Glutamatergic neuron (in vitro differentiated cells): ENCODE data around the gene ZFAND3. TPM values are rescaled to one million over a fixed set of nuclear protein-coding genes. Genes with fewer than 3 reads are reported as not detected.

Source experiments
- DNase-seq: peaks from one replicate; pipeline ENCODE4 v3.0.0; 2022
- H3K27ac Mint-ChIP-seq: one replicate; pipeline ENCODE4 v1.8.0; 2020; ENCODE audit warnings: mild to moderate bottlenecking, mixed read lengths, inconsistent platforms; ENCODE audit not compliant: unreplicated experiment
- H3K27me3 Mint-ChIP-seq: one replicate; pipeline ENCODE4 v1.8.0; 2020; ENCODE audit warnings: mild to moderate bottlenecking, moderate library complexity, mixed read lengths, inconsistent platforms; ENCODE audit not compliant: unreplicated experiment
- H3K36me3 Mint-ChIP-seq: one replicate; pipeline ENCODE4 v1.8.0; 2020; ENCODE audit warnings: mild to moderate bottlenecking, mixed read lengths, inconsistent platforms; ENCODE audit not compliant: unreplicated experiment
- H3K4me1 Mint-ChIP-seq: one replicate; pipeline ENCODE4 v1.8.0; 2020; ENCODE audit warnings: mild to moderate bottlenecking, low read depth, mixed read lengths, inconsistent platforms; ENCODE audit not compliant: unreplicated experiment
- H3K4me3 Mint-ChIP-seq: one replicate; pipeline ENCODE4 v1.8.0; 2020; ENCODE audit warnings: mild to moderate bottlenecking, mixed read lengths, inconsistent platforms; ENCODE audit not compliant: unreplicated experiment
- H3K9me3 Mint-ChIP-seq: one replicate; pipeline ENCODE4 v1.8.0; 2020; ENCODE audit warnings: mild to moderate bottlenecking, moderate library complexity, mixed read lengths, inconsistent platforms; ENCODE audit not compliant: unreplicated experiment
- total RNA-seq: library from RNA; stranded (reverse); fragmentation: NEBNext Ultra II Directional; extraction: Animal tissue kit (Norgen Biotek cat#: 25700); gene quantifications from one replicate; pipeline ENCODE4 v1.2.1, GENCODE V29; 2021; ENCODE audit not compliant: unreplicated experiment
- TF ChIP-seq, protein P1 (sequence below): fragments of 200-600 bp; sonication (generic); IDR thresholded peaks from one replicate; pipeline ENCODE4 v1.5.0; 2021; ENCODE audit not compliant: partially characterized antibody, unreplicated experiment

The ZFAND3 gene
- total RNA-seq, 1 donor from 2014 or later: 115 TPM

DNA sequence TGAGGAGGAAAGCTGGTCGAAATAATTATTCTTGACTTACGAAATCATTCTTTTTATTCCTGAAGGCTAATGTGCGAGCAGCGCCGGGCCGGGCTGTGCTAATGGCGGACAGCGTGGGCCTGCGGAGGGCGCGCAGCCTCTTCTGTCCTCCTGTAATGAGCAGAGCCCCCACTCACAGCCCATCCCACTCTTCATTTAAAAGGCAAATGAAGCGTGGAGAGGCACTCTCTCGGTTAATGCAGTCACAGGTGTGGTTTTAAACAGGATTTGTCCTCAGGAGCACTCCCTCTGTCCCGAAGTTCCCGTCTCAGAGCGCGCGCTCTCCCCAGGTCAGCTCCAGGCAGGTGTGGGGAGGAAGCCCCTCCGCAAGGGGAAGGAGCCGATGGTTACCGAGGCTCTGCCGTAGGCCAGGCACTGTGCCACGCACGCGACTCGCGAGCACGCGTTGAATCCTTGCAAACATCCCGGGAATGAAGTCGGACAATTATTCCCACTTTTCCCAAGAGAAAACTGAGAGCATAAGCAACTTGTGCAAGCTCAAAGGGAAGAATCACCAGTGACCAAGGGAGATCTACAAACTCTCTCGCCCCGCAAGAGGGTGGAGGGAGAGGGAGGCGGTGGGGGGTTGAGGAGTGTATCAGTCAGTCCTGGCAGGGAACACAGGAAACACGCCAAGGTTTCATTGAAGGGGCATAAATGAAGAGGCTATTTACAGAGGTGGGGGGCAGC, 35.5 kb upstream of the ZFAND3 start:
- Mint-ChIP-seq H3K27me3 (peaks cover 9% of the 10 kb centered on the region), H3K4me1 (peaks cover 43% of the 10 kb centered on the region), H3K9me3 (peaks cover 7% of the 10 kb centered on the region), H3K27ac (peak overlapping the region; percentile 66), H3K4me3 (peak overlapping the region; percentile 81), H3K36me3 (no peaks in the 10 kb centered on the region)
- TF ChIP-seq, protein P1, sequence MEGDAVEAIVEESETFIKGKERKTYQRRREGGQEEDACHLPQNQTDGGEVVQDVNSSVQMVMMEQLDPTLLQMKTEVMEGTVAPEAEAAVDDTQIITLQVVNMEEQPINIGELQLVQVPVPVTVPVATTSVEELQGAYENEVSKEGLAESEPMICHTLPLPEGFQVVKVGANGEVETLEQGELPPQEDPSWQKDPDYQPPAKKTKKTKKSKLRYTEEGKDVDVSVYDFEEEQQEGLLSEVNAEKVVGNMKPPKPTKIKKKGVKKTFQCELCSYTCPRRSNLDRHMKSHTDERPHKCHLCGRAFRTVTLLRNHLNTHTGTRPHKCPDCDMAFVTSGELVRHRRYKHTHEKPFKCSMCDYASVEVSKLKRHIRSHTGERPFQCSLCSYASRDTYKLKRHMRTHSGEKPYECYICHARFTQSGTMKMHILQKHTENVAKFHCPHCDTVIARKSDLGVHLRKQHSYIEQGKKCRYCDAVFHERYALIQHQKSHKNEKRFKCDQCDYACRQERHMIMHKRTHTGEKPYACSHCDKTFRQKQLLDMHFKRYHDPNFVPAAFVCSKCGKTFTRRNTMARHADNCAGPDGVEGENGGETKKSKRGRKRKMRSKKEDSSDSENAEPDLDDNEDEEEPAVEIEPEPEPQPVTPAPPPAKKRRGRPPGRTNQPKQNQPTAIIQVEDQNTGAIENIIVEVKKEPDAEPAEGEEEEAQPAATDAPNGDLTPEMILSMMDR: no peak
- peak; percentile 47 for DNase-seq

GRCh38 chr6:37784585-37784967, 35.0 kb upstream of the ZFAND3 start:
- peak overlapping the region; percentile 81 for H3K4me3 Mint-ChIP-seq
- no peaks in the 10 kb centered on the region for H3K36me3 Mint-ChIP-seq
- no peak for DNase-seq
- peaks cover 5% of the 10 kb centered on the region for H3K9me3 Mint-ChIP-seq
- TF ChIP-seq, protein P1: no peak
- H3K27ac Mint-ChIP-seq: peak overlapping the region; percentile 66
- H3K4me1 Mint-ChIP-seq: peaks cover 41% of the 10 kb centered on the region
- peaks cover 8% of the 10 kb centered on the region for H3K27me3 Mint-ChIP-seq

- H3K4me1 Mint-ChIP-seq: peaks cover 39% of the 10 kb centered on the region
- TF ChIP-seq, protein P1: no peak
- peak overlapping the region; percentile 80 for H3K27ac Mint-ChIP-seq
- H3K36me3 Mint-ChIP-seq: no peaks in the 10 kb centered on the region
- peak overlapping the region; percentile 50 for H3K4me3 Mint-ChIP-seq
- H3K9me3 Mint-ChIP-seq: peaks cover 3% of the 10 kb centered on the region
- peaks cover 6% of the 10 kb centered on the region for H3K27me3 Mint-ChIP-seq
- no peak for DNase-seq
Observed at GRCh38 chr6:37785002-37785662, 34.4 kb upstream of the ZFAND3 start.

DNA sequence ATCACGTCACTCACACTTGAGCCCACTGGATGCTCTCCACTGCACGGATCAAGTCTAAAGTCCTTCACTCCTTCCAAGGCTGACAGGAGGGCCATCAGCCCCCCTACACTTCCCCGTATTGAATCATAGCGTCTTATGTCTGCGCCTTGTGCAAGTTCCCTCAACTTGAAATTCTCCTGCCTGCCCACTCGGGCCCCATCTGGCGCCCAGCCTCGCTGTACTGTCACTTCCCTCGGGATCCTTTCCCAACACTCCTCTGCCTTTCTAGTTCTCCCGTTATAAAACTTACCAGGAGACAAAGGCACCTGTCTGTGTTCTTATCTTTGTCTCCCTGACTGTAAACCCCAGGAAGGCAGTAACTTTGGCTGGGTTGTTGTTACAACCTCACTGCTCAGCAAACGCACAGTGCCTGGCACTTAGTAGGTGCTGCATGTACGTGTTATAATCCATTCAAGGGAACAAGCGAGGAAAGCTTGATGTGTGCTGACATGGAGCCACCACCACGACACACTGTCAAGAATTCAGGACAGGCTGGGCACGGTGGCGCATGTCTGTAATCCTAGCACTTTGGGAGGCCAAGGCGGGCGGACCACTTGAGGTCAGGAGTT, 33.8 kb upstream of the ZFAND3 start:
- H3K27me3 Mint-ChIP-seq: peaks cover 6% of the 10 kb centered on the region
- peaks cover 3% of the 10 kb centered on the region for H3K9me3 Mint-ChIP-seq
- H3K4me3 Mint-ChIP-seq: peak overlapping the region; percentile 50
- peak overlapping the region; percentile 80 for H3K27ac Mint-ChIP-seq
- DNase-seq: no peak
- peaks cover 41% of the 10 kb centered on the region for H3K4me1 Mint-ChIP-seq
- TF ChIP-seq, protein P1: no peak
- H3K36me3 Mint-ChIP-seq: no peaks in the 10 kb centered on the region
